ENCODE measurements around the gene ARAP2.

The ARAP2 gene

GRCh38 chr4:36164900-36165630 lies 79.2 kb downstream of the ARAP2 start:
- TF ChIP-seq KLF1 (tag by site-specific recombination; IDR thresholded peaks at IDR 0.05) (no peak), ZNF660 (tag by site-specific recombination; IDR thresholded peaks at IDR 0.05) (no peak), ZNF140 (tag by site-specific recombination; IDR thresholded peaks at IDR 0.05) (no peak), GLI4 (tag by site-specific recombination; IDR thresholded peaks at IDR 0.05) (no peak), ZNF624 (tag by site-specific recombination; IDR thresholded peaks at IDR 0.05) (no peak), ZNF514 (tag by site-specific recombination; IDR thresholded peaks at IDR 0.05) (no peak), ZBTB7A (tag by site-specific recombination; IDR thresholded peaks at IDR 0.05; ENCODE audit: low read depth) (no peak), ZNF561 (tag by site-specific recombination; IDR thresholded peaks at IDR 0.05; ENCODE audit: borderline replicate concordance) (no peak), ZNF530 (tag by site-specific recombination; IDR thresholded peaks at IDR 0.05; ENCODE audit: low read depth) (no peak), SP7 (tag by site-specific recombination; IDR thresholded peaks at IDR 0.05) (no peak), YY2 (tag by site-specific recombination; IDR thresholded peaks at IDR 0.05) (no peak), MZF1 (tag by site-specific recombination; IDR thresholded peaks at IDR 0.05; ENCODE audit: borderline replicate concordance) (no peak), RBAK (tag by site-specific recombination; IDR thresholded peaks at IDR 0.05) (no peak), KLF16 (tag by site-specific recombination; IDR thresholded peaks at IDR 0.05) (no peak)
- TF ChIP-seq, protein P1, sequence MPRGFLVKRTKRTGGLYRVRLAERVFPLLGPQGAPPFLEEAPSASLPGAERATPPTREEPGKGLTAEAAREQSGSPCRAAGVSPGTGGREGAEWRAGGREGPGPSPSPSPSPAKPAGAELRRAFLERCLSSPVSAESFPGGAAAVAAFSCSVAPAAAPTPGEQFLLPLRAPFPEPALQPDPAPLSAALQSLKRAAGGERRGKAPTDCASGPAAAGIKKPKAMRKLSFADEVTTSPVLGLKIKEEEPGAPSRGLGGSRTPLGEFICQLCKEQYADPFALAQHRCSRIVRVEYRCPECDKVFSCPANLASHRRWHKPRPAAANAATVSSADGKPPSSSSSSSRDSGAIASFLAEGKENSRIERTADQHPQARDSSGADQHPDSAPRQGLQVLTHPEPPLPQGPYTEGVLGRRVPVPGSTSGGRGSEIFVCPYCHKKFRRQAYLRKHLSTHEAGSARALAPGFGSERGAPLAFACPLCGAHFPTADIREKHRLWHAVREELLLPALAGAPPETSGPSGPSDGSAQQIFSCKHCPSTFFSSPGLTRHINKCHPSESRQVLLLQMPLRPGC (tag by site-specific recombination; IDR thresholded peaks at IDR 0.05) = no peak
- TF ChIP-seq, protein P2, sequence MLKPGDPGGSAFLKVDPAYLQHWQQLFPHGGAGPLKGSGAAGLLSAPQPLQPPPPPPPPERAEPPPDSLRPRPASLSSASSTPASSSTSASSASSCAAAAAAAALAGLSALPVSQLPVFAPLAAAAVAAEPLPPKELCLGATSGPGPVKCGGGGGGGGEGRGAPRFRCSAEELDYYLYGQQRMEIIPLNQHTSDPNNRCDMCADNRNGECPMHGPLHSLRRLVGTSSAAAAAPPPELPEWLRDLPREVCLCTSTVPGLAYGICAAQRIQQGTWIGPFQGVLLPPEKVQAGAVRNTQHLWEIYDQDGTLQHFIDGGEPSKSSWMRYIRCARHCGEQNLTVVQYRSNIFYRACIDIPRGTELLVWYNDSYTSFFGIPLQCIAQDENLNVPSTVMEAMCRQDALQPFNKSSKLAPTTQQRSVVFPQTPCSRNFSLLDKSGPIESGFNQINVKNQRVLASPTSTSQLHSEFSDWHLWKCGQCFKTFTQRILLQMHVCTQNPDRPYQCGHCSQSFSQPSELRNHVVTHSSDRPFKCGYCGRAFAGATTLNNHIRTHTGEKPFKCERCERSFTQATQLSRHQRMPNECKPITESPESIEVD (tag by site-specific recombination; IDR thresholded peaks at IDR 0.05) = no peak
- TF ChIP-seq, protein P3, sequence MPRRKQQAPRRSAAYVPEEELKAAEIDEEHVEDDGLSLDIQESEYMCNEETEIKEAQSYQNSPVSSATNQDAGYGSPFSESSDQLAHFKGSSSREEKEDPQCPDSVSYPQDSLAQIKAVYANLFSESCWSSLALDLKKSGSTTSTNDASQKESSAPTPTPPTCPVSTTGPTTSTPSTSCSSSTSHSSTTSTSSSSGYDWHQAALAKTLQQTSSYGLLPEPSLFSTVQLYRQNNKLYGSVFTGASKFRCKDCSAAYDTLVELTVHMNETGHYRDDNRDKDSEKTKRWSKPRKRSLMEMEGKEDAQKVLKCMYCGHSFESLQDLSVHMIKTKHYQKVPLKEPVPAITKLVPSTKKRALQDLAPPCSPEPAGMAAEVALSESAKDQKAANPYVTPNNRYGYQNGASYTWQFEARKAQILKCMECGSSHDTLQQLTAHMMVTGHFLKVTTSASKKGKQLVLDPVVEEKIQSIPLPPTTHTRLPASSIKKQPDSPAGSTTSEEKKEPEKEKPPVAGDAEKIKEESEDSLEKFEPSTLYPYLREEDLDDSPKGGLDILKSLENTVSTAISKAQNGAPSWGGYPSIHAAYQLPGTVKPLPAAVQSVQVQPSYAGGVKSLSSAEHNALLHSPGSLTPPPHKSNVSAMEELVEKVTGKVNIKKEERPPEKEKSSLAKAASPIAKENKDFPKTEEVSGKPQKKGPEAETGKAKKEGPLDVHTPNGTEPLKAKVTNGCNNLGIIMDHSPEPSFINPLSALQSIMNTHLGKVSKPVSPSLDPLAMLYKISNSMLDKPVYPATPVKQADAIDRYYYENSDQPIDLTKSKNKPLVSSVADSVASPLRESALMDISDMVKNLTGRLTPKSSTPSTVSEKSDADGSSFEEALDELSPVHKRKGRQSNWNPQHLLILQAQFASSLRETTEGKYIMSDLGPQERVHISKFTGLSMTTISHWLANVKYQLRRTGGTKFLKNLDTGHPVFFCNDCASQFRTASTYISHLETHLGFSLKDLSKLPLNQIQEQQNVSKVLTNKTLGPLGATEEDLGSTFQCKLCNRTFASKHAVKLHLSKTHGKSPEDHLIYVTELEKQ (tag by site-specific recombination; IDR thresholded peaks at IDR 0.05; ENCODE audit: borderline replicate concordance) = no peak
- ChIA-PET CTCF (no interaction called here), POLR2A (no interaction called here)
- no peak overlapping the region for H3K27ac ChIP-seq (ENCODE audit: extremely low read depth, low read depth, low read length)
- peaks cover 0 to 11% of the 10 kb centered on the region in 2 experiments; a peak in 2 of 3 replicates for H3K36me3 ChIP-seq (ENCODE audit: control insufficient read depth in 2 of 2, insufficient read depth in 1 of 2, low read length in 2 of 2)
- no peak overlapping the region for H3K4me3 ChIP-seq (ENCODE audit: low read depth, low read length)
- no peaks in the 10 kb centered on the region for H3K4me1 ChIP-seq (ENCODE audit: control insufficient read depth, insufficient read depth, low read length)
- no peaks in the 10 kb centered on the region for H3K9me3 ChIP-seq (ENCODE audit: control insufficient read depth, insufficient read depth, low read depth, low read length)

DNA sequence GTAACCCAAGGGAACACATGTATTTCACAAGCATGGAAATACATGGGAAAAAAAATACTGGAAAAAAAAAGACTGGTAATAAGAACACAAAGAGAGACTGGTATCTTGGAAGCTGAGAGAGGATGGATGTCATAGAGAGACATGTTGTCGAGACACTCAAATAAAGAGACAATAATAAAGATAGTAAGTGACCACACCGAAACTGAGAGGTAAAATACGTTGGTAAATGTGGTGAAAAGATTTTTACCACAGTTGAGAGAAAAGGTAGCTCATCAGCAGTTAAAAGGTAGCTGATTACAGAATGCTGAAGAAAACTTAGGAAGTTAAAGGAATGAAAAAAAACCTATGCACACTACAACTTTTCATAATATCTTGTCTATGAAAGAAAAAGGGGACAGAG lies 81.1 kb downstream of the ARAP2 start:
- H3K4me3 ChIP-seq (ENCODE audit: low read depth, low read length) = no peak overlapping the region
- TF ChIP-seq ZNF785 (tag by site-specific recombination; IDR thresholded peaks at IDR 0.05) (no peak), ZNF354C (tag by site-specific recombination; IDR thresholded peaks at IDR 0.05; ENCODE audit: borderline replicate concordance, low read depth) (no peak), ZSCAN23 (tag by site-specific recombination; IDR thresholded peaks at IDR 0.05) (no peak), ZNF830 (tag by site-specific recombination; IDR thresholded peaks at IDR 0.05; ENCODE audit: low read depth) (no peak), ZNF792 (tag by site-specific recombination; IDR thresholded peaks at IDR 0.05) (no peak), ZNF777 (tag by site-specific recombination; IDR thresholded peaks at IDR 0.05; ENCODE audit: borderline replicate concordance) (no peak), ZNF580 (tag by site-specific recombination; IDR thresholded peaks at IDR 0.05) (no peak), MYNN (tag by site-specific recombination; IDR thresholded peaks at IDR 0.05; ENCODE audit: borderline replicate concordance) (no peak), ZNF560 (tag by site-specific recombination; IDR thresholded peaks at IDR 0.05; ENCODE audit: borderline replicate concordance) (no peak)
- no peak overlapping the region for H3K27ac ChIP-seq (ENCODE audit: extremely low read depth, low read depth, low read length)
- H3K4me1 ChIP-seq (ENCODE audit: control insufficient read depth, insufficient read depth, low read length) = no peaks in the 10 kb centered on the region
- no peaks in the 10 kb centered on the region for H3K9me3 ChIP-seq (ENCODE audit: control insufficient read depth, insufficient read depth, low read depth, low read length)
- ChIA-PET POLR2A (no interaction called here), CTCF (no interaction called here)
- peaks cover 0 to 16% of the 10 kb centered on the region in 2 experiments; a peak in 2 of 3 replicates for H3K36me3 ChIP-seq (ENCODE audit: control insufficient read depth in 2 of 2, insufficient read depth in 1 of 2, low read length in 2 of 2)

Data from HEK293 (cell line).